ENCODE data around the gene ADGRD2. TPM values are rescaled to one million over a fixed set of nuclear protein-coding genes. Genes with fewer than 3 reads are reported as not detected.
"Not testable (repeated sequence)": the region's sequence is repeated elsewhere in the genome, so short reads cannot be mapped to it uniquely, and the experiment has no call there.

The ADGRD2 gene
- polyA plus RNA-seq, 1 donor from 2014 or later, result not detected

DNA sequence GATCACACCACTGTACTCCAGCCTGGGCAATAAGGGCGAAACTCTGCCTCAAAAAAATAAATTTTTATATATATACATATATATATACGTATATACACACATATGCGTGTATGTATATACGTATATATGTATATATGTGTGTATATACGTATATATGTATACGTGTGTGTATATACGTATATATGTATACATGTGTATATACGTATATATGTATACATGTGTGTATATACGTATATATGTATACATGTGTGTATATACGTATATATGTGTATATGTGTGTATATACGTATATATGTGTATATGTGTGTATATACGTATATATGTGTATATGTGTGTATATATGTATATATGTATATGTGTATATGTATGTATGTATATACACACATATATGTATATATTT, 24.5 kb upstream of the ADGRD2 start:
- H3K27me3 Mint-ChIP-seq, H3K4me3 Mint-ChIP-seq, H3K27ac Mint-ChIP-seq, H3K9me3 Mint-ChIP-seq, H3K4me1 Mint-ChIP-seq, H3K36me3 Mint-ChIP-seq: not testable (repeated sequence)

DNA sequence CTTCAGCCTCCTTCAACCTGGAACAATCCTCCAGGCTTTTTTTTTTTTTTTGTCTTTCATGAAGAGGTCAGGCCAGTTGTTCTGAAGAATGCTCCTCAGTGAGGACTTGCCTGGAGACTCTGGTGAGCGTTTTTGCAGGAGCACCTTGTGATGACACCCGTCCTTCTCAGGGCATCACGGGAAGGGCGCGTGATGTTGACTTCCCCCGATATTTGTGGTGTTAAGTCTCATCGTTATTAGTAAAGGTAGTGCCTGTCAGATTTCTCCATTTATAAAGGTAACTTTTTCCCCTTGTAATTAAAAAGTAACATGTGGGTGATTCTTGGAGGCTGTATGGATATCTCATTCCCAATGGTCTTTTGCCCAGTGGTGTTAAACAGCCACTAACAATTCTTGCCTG, 23.9 kb upstream of the ADGRD2 start:
- H3K9me3 Mint-ChIP-seq, result no peaks in the 10 kb centered on the region
- no peak overlapping the region for H3K4me3 Mint-ChIP-seq
- H3K27me3 Mint-ChIP-seq, result no peaks in the 10 kb centered on the region
- H3K27ac Mint-ChIP-seq, result no peak overlapping the region
- no peaks in the 10 kb centered on the region for H3K36me3 Mint-ChIP-seq
- peaks cover 0 to 2% (median 0%) of the 10 kb centered on the region in 3 donors for H3K4me1 Mint-ChIP-seq

DNA sequence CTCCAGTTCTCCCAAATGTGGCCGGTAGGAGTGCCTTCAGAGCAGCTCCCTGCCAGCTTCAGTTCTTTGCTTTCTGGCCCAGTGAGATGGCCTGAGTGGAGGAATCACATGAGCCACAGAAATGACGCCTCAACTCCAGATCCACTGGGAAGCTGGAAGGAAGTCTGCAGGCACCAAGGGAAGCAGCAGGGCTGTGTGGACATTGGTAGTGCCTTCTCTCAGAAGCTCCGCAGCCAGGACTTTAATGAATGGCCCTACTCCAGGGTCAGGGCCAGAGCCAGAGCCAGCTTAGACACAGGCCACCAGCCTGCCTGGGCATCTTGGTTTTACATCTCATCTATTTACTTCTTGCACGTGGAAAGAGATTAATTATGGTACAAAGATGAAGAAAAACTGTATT, 23.0 kb upstream of the ADGRD2 start:
- peaks cover 1% of the 10 kb centered on the region for H3K27me3 Mint-ChIP-seq
- no peaks in the 10 kb centered on the region for H3K4me1 Mint-ChIP-seq
- no peak overlapping the region for H3K4me3 Mint-ChIP-seq
- no peaks in the 10 kb centered on the region for H3K9me3 Mint-ChIP-seq
- no peak overlapping the region for H3K27ac Mint-ChIP-seq
- H3K36me3 Mint-ChIP-seq, result no peaks in the 10 kb centered on the region

DNA sequence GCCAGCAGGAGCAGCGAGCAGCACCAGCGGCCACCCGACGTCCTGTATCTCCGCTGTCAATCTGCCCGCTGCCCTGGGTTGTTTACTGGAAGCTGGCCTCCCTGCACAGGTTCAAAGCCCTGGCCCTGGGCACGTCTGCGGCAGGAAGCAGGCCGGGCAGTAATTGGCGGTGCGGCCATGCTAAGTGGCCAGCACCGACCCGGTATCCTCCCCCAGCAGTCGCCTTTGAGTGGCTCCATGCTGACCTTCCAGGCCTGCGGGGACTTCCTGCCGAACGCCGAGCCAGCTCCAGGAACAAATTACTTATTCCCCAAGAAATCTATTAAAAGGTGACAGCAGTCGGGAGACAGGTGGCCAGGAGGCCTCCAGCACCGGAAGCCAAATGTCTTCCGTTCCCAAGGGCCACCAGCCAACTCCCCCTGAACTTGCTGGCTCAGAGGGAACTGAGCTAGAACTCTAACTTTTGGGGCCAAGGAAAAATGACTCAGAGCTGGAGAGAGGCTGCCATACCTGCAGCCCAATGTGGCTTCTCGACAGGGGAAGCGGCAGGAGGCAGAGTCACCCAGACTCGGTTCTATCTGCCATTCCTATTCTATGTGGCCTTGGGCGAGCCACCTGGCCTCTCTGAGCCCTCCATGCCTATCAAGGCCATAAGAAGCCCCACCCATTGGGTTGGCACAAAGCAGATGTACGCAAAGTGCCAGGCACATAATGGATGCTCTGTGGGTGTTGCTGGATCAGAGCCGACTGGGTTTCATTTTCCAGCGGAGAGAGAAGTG, 21.3 kb upstream of the ADGRD2 start:
- H3K27me3 Mint-ChIP-seq, result peaks cover 1% of the 10 kb centered on the region
- H3K9me3 Mint-ChIP-seq, result no peaks in the 10 kb centered on the region
- H3K36me3 Mint-ChIP-seq, result no peaks in the 10 kb centered on the region
- H3K4me3 Mint-ChIP-seq, result peak overlapping the region in 1 of 4 donors; percentile 39
- H3K4me1 Mint-ChIP-seq, result no peaks in the 10 kb centered on the region
- H3K27ac Mint-ChIP-seq, result no peak overlapping the region

DNA sequence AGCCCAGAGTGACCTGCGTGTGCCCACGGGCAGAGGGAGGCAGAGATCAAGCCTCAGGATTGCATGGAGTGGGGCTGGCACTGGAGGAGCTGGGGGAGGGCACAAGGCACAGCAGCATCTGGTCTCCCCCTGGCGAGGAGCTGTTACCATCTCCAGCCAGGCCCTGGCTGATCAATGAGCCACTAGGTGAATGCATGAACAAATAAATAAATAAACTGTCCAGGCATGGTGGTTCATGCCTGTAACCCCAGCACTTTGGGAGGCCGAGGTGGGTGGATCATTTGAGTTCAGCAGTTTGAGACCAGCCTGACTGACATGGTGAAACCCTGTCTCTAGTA, 20.8 kb upstream of the ADGRD2 start:
- Mint-ChIP-seq H3K27ac (no peak overlapping the region), H3K4me1 (no peaks in the 10 kb centered on the region)

DNA sequence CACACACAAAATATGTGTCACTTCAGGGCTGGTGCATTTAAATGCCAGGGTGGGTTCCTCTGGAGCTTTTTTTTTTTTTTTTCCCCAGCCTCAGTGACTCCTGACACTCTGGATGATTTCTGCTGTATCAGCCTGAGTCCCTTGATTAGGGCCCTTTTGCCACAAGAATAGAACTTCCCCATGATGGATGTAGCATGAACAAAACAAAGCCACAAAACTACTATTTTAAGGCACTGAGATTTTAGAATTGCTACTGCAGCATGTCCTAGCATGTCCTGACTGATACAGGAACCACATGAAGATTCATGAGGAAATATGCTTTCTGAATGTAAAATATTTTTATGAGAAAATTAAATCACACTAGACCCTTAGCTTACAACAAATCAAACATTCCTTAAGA, 13.9 kb upstream of the ADGRD2 start:
- Mint-ChIP-seq H3K36me3 (no peaks in the 10 kb centered on the region), H3K4me3 (no peak overlapping the region), H3K27ac (no peak overlapping the region), H3K4me1 (no peaks in the 10 kb centered on the region), H3K27me3 (peaks cover 14% of the 10 kb centered on the region), H3K9me3 (peaks cover 0 to 8% (median 0%) of the 10 kb centered on the region in 3 donors)

More for the DNA sequence above, 20.8 kb upstream of the ADGRD2 start:
- Mint-ChIP-seq H3K36me3 (no peaks in the 10 kb centered on the region), H3K9me3 (no peaks in the 10 kb centered on the region), H3K4me3 (no peak overlapping the region), H3K27me3 (peaks cover 1% of the 10 kb centered on the region)

DNA sequence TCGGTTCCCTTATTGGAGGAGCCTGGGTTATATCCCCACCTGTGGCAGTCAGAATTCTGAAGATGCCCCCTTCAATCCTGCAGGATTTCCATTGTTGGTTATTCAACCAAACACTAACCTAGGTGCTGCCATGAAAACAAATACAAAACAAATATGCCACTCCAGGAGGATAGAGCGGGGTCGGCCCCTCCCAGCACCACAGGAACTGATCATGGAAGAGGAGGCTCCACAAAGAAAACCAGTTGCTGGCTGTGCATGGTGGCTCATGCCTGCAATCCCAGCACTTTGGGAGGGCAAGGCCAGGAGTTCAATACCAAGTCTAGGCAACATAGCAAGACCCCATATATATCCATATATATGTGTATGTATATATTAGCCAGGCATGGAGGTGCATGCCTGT, 13.2 kb upstream of the ADGRD2 start:
- Mint-ChIP-seq H3K4me1 (no peaks in the 10 kb centered on the region), H3K9me3 (peaks cover 0 to 8% (median 0%) of the 10 kb centered on the region in 3 donors), H3K27ac (no peak overlapping the region), H3K4me3 (no peak overlapping the region), H3K36me3 (no peaks in the 10 kb centered on the region), H3K27me3 (peaks cover 18% of the 10 kb centered on the region)

DNA sequence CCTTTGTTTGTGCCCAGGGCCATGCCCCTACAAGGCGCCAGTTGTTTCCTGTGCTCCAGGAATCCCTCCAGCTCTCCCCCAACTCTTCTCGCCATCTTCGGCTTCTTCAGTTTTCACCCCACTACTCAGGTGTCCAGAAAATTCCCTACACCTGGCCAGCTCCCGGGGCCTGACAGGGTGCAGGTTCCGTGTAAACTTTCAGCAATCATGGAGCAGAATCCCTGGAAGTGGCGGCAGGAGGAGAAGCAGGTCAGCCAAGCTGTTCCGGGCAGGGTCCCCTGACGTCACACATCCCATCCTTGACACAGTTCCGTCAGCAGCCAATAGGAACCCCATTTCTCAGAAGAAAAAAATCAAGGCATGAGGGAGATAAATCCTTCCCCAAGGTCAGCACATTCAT, 12.2 kb upstream of the ADGRD2 start:
- Mint-ChIP-seq H3K4me3 (no peak overlapping the region), H3K36me3 (no peaks in the 10 kb centered on the region), H3K9me3 (peaks cover 0 to 8% (median 0%) of the 10 kb centered on the region in 3 donors), H3K4me1 (no peaks in the 10 kb centered on the region), H3K27ac (no peak overlapping the region), H3K27me3 (peaks cover 21% of the 10 kb centered on the region)

DNA sequence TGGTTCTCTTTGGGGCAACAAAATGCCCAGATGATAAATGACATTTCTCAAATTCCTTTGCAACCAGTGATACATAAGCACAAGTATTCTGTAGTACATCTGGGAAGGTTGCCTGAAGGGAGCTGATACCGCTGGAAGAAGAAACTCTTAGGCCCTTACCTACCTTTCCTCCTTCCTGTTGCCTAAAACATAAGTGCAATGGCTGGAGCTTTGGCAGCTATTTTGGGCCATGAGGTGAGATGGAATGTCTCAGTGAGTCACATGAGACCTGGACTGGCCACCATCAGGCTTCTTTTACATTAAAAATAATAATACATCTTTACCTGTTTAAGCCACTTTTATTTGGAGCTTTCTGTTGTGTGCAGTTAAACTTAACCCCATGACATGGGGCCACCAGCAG, 11.2 kb upstream of the ADGRD2 start:
- H3K36me3 Mint-ChIP-seq, result no peaks in the 10 kb centered on the region
- H3K27me3 Mint-ChIP-seq, result peaks cover 22% of the 10 kb centered on the region
- no peaks in the 10 kb centered on the region for H3K4me1 Mint-ChIP-seq
- peaks cover 0 to 8% (median 0%) of the 10 kb centered on the region in 3 donors for H3K9me3 Mint-ChIP-seq
- no peak overlapping the region for H3K27ac Mint-ChIP-seq
- H3K4me3 Mint-ChIP-seq, result no peak overlapping the region

DNA sequence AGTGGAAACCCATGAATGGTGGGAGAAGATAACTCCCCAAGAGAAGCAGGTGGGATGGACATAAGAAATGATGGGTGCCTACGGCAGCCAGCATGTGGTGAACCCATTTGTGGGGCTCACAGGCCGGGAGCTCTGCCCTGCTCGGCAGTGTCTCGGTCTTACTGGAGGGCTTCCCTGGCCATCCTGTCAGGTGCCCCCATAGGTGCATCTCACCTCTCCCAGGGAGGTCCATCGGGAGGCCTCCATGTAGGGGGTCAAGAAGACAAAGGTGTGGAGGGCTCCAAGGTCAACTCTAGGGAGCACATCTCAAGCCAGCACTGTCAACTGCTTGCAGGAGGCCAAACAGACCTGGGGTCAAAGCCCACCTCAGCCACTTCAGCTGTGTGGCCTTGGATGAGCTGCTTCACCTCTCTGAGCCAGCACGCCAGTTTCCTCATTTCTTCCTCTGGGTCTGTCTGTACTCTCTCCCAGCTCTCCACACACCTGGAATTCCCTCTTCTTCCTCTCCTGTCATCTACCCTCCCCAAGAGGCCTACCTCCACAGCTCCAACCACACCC, 10.5 kb upstream of the ADGRD2 start:
- no peak overlapping the region for H3K27ac Mint-ChIP-seq
- H3K9me3 Mint-ChIP-seq, result peaks cover 0 to 8% (median 0%) of the 10 kb centered on the region in 3 donors
- no peaks in the 10 kb centered on the region for H3K36me3 Mint-ChIP-seq
- no peaks in the 10 kb centered on the region for H3K4me1 Mint-ChIP-seq
- no peak overlapping the region for H3K4me3 Mint-ChIP-seq
- H3K27me3 Mint-ChIP-seq, result peaks cover 23% of the 10 kb centered on the region

DNA sequence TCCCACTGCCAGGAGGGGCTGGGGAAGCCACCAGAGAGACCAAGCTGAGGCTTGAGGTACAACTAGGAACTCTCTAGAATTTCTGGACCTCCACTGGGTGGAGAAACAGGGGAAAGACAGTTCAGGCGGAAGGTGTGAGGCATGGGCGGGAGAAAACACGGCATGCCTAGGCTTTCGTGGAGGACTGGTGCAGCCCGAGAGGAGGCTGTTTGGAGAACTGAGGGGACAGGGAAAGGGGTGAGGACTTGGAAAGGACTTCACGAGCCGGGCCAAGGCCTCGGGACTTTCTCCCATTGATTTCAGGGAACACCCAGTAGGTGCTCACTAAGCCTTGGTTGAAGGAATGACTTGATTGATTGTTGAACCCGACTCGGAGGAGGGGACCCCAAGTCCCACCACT, 9.5 kb upstream of the ADGRD2 start:
- Mint-ChIP-seq H3K4me3 (no peak overlapping the region), H3K27me3 (peaks cover 25% of the 10 kb centered on the region), H3K36me3 (no peaks in the 10 kb centered on the region), H3K9me3 (peaks cover 0 to 10% (median 0%) of the 10 kb centered on the region in 3 donors), H3K4me1 (no peaks in the 10 kb centered on the region), H3K27ac (no peak overlapping the region)

DNA sequence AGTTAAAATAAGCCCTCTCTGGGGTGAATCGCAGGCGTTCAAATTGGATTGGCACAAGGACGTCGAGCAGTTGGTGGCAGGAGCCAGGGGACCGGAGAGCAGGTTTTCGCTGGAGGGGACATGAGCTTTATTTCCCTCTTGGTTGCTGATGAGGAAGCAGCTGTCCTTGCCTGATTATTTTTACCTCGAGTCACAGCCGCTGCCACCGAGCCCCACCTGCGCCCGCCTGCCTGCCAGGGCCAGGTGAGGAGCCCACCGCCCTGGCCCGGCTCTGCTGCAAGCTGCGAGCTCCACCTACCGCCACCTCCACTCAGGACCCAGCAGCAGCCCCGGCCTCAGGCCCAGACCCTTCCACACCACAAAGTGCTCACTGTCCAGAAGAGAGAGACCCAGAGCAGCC, 9.0 kb upstream of the ADGRD2 start:
- H3K36me3 Mint-ChIP-seq, result no peaks in the 10 kb centered on the region
- H3K27me3 Mint-ChIP-seq, result peaks cover 25% of the 10 kb centered on the region
- H3K27ac Mint-ChIP-seq, result no peak overlapping the region
- H3K4me3 Mint-ChIP-seq, result peak overlapping the region in 1 of 4 donors; percentile 8
- no peaks in the 10 kb centered on the region for H3K4me1 Mint-ChIP-seq
- H3K9me3 Mint-ChIP-seq, result peaks cover 0 to 11% (median 0%) of the 10 kb centered on the region in 3 donors

DNA sequence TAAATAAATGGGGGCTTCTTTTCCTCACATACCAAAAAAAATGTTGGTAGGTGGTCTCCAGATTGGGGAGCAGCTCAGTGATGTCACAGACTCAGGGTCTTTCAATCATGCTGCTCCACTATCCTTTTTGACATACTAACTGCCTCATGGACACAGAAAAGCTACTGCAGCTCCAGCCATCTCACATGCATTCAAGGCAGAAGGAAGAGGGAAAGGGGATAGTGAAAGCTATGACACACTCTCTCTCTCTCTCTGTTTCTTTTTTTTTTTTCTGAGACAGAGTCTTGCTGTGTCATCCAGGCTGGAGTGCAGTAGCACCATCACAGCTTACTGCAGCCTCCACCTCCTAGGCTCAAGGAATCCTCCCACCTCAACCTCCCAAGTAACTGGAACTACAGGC, 7.9 kb upstream of the ADGRD2 start:
- no peak overlapping the region for H3K27ac Mint-ChIP-seq
- peaks cover 0 to 11% (median 0%) of the 10 kb centered on the region in 3 donors for H3K9me3 Mint-ChIP-seq
- H3K4me1 Mint-ChIP-seq, result no peaks in the 10 kb centered on the region
- no peak overlapping the region for H3K4me3 Mint-ChIP-seq
- peaks cover 29% of the 10 kb centered on the region for H3K27me3 Mint-ChIP-seq
- no peaks in the 10 kb centered on the region for H3K36me3 Mint-ChIP-seq

DNA sequence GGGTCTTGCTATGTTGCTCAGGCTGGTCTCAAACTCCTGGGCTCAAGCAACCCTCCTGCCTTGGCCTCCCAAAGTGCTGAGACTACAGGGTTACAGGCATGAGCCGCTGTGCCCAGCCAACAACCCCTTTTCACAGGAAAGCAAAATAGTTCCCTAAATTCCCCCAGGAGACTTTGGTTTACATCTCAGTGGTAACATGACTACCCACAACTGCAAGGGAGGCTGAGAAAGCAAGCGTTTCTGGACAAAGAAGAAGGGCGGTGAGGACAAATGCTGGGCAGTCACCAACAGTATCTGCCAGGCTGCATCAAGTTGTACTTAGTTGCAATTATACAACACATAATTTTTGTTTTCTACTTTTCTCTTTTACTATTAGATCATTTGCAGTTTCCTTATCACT, 7.4 kb upstream of the ADGRD2 start:
- Mint-ChIP-seq H3K4me1 (no peaks in the 10 kb centered on the region), H3K27ac (no peak overlapping the region), H3K27me3 (peaks cover 29% of the 10 kb centered on the region), H3K36me3 (no peaks in the 10 kb centered on the region), H3K9me3 (peaks cover 0 to 11% (median 0%) of the 10 kb centered on the region in 3 donors), H3K4me3 (no peak overlapping the region)

DNA sequence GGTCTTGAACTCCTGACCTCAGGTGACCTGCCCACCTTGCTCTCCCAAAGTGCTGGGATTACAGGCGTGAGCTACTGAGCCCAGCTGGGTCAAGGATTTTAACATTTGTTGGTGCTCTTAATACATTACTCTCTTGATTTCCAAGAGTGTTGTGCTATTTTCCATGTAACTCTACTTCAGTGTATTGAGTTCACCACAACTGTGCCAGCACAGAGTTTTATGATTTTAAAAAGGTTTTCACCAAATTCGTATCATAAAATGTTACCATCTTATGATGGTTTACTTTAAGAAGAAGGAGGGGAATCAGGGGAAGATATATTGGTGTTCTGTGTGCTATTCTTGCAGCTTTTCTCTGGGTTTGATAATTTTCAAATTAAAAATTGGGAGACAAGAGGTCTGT, 6.6 kb upstream of the ADGRD2 start:
- H3K9me3 Mint-ChIP-seq, result peaks cover 0 to 10% (median 0%) of the 10 kb centered on the region in 3 donors
- no peaks in the 10 kb centered on the region for H3K4me1 Mint-ChIP-seq
- no peaks in the 10 kb centered on the region for H3K36me3 Mint-ChIP-seq
- H3K27me3 Mint-ChIP-seq, result peaks cover 31% of the 10 kb centered on the region
- no peak overlapping the region for H3K27ac Mint-ChIP-seq
- H3K4me3 Mint-ChIP-seq, result no peak overlapping the region

DNA sequence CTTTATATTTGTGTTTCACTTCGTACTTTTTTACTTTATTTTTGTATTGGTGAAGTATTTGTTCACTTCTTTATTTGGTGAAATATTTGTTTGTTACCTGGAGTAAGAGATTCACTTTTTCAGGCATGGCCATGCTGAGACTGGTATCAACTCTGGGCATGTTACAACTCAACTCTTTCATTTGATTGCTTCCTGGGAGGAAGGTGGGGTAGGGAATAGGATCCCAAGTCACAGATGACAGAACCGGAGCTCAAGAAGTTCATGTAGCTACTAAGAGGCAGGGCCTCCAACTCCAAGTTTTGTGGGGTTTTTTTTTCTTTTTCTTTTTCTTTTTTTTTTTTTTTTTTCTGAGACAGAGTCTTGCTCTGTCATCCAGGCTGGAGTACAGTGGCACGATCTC, 6.1 kb upstream of the ADGRD2 start:
- no peak overlapping the region for H3K4me3 Mint-ChIP-seq
- no peaks in the 10 kb centered on the region for H3K4me1 Mint-ChIP-seq
- peaks cover 31% of the 10 kb centered on the region for H3K27me3 Mint-ChIP-seq
- no peaks in the 10 kb centered on the region for H3K36me3 Mint-ChIP-seq
- peaks cover 0 to 7% (median 0%) of the 10 kb centered on the region in 3 donors for H3K9me3 Mint-ChIP-seq
- no peak overlapping the region for H3K27ac Mint-ChIP-seq
